Measurements from ENCODE around the gene DSTN.

The DSTN gene

GRCh38 chr20:17633850-17634500 is 64.1 kb downstream of the DSTN start:
- Histone ChIP-seq H3K9ac (ENCODE audit: low read depth, low read length) (no peak overlapping the region), H3K27me3 (ENCODE audit: control insufficient read depth, insufficient read depth, low read length) (no peaks in the 10 kb centered on the region), H3K27ac (ENCODE audit: low read depth, low read length) (no peak overlapping the region), H3K36me3 (ENCODE audit: control insufficient read depth, insufficient read depth, low read length) (peaks cover 93% of the 10 kb centered on the region), H3K4me1 (ENCODE audit: control insufficient read depth, insufficient read depth, low read length) (no peaks in the 10 kb centered on the region), H3K9me3 (ENCODE audit: control insufficient read depth, insufficient read depth, low read length) (no peaks in the 10 kb centered on the region), H3K4me3 (ENCODE audit: low read depth, low read length) (no peak overlapping the region)

GRCh38 chr20:17634661-17635331 is 64.9 kb downstream of the DSTN start:
- Histone ChIP-seq H3K9ac (ENCODE audit: low read depth, low read length) (no peak overlapping the region), H3K9me3 (ENCODE audit: control insufficient read depth, insufficient read depth, low read length) (no peaks in the 10 kb centered on the region), H3K4me3 (ENCODE audit: low read depth, low read length) (no peak overlapping the region), H3K27ac (ENCODE audit: low read depth, low read length) (no peak overlapping the region), H3K4me1 (ENCODE audit: control insufficient read depth, insufficient read depth, low read length) (no peaks in the 10 kb centered on the region), H3K27me3 (ENCODE audit: control insufficient read depth, insufficient read depth, low read length) (no peaks in the 10 kb centered on the region), H3K36me3 (ENCODE audit: control insufficient read depth, insufficient read depth, low read length) (peaks cover 87% of the 10 kb centered on the region)

- Histone ChIP-seq H3K36me3 (ENCODE audit: control insufficient read depth, insufficient read depth, low read length) (peaks cover 87% of the 10 kb centered on the region), H3K27me3 (ENCODE audit: control insufficient read depth, insufficient read depth, low read length) (no peaks in the 10 kb centered on the region), H3K9me3 (ENCODE audit: control insufficient read depth, insufficient read depth, low read length) (no peaks in the 10 kb centered on the region), H3K4me3 (ENCODE audit: low read depth, low read length) (no peak overlapping the region), H3K4me1 (ENCODE audit: control insufficient read depth, insufficient read depth, low read length) (no peaks in the 10 kb centered on the region), H3K27ac (ENCODE audit: low read depth, low read length) (no peak overlapping the region), H3K9ac (ENCODE audit: low read depth, low read length) (no peak overlapping the region)
Observed at GRCh38 chr20:17635332-17636244, 65.7 kb downstream of the DSTN start.

- Histone ChIP-seq H3K27me3 (ENCODE audit: control insufficient read depth, insufficient read depth, low read length) (no peaks in the 10 kb centered on the region), H3K4me1 (ENCODE audit: control insufficient read depth, insufficient read depth, low read length) (no peaks in the 10 kb centered on the region), H3K9ac (ENCODE audit: low read depth, low read length) (no peak overlapping the region), H3K9me3 (ENCODE audit: control insufficient read depth, insufficient read depth, low read length) (no peaks in the 10 kb centered on the region), H3K27ac (ENCODE audit: low read depth, low read length) (peak overlapping the region; percentile 46), H3K4me3 (ENCODE audit: low read depth, low read length) (no peak overlapping the region), H3K36me3 (ENCODE audit: control insufficient read depth, insufficient read depth, low read length) (peaks cover 87% of the 10 kb centered on the region)
Observed at GRCh38 chr20:17636523-17637412, 66.9 kb downstream of the DSTN start.

- H3K36me3 ChIP-seq (ENCODE audit: control insufficient read depth, insufficient read depth, low read length), result peaks cover 87% of the 10 kb centered on the region
- H3K27ac ChIP-seq (ENCODE audit: low read depth, low read length), result no peak overlapping the region
- H3K9ac ChIP-seq (ENCODE audit: low read depth, low read length), result no peak overlapping the region
Observed at GRCh38 chr20:17637413-17637780, 67.5 kb downstream of the DSTN start.

GRCh38 chr20:17637985-17638640 is 68.2 kb downstream of the DSTN start:
- Histone ChIP-seq H3K27me3 (ENCODE audit: control insufficient read depth, insufficient read depth, low read length) (no peaks in the 10 kb centered on the region), H3K4me1 (ENCODE audit: control insufficient read depth, insufficient read depth, low read length) (no peaks in the 10 kb centered on the region), H3K4me3 (ENCODE audit: low read depth, low read length) (no peak overlapping the region), H3K36me3 (ENCODE audit: control insufficient read depth, insufficient read depth, low read length) (peaks cover 87% of the 10 kb centered on the region), H3K9ac (ENCODE audit: low read depth, low read length) (no peak overlapping the region), H3K27ac (ENCODE audit: low read depth, low read length) (no peak overlapping the region), H3K9me3 (ENCODE audit: control insufficient read depth, insufficient read depth, low read length) (no peaks in the 10 kb centered on the region)

More at GRCh38 chr20:17637413-17637780, 67.5 kb downstream of the DSTN start:
- H3K27me3 ChIP-seq (ENCODE audit: control insufficient read depth, insufficient read depth, low read length), result no peaks in the 10 kb centered on the region
- no peaks in the 10 kb centered on the region for H3K9me3 ChIP-seq (ENCODE audit: control insufficient read depth, insufficient read depth, low read length)
- H3K4me1 ChIP-seq (ENCODE audit: control insufficient read depth, insufficient read depth, low read length), result no peaks in the 10 kb centered on the region
- H3K4me3 ChIP-seq (ENCODE audit: low read depth, low read length), result no peak overlapping the region

- no peaks in the 10 kb centered on the region for H3K9me3 ChIP-seq (ENCODE audit: control insufficient read depth, insufficient read depth, low read length)
- no peaks in the 10 kb centered on the region for H3K27me3 ChIP-seq (ENCODE audit: control insufficient read depth, insufficient read depth, low read length)
- H3K9ac ChIP-seq (ENCODE audit: low read depth, low read length), result no peak overlapping the region
- H3K4me3 ChIP-seq (ENCODE audit: low read depth, low read length), result no peak overlapping the region
- H3K4me1 ChIP-seq (ENCODE audit: control insufficient read depth, insufficient read depth, low read length), result no peaks in the 10 kb centered on the region
- no peak overlapping the region for H3K27ac ChIP-seq (ENCODE audit: low read depth, low read length)
- H3K36me3 ChIP-seq (ENCODE audit: control insufficient read depth, insufficient read depth, low read length), result peaks cover 79% of the 10 kb centered on the region
Observed at GRCh38 chr20:17638835-17639407, 69.0 kb downstream of the DSTN start.

GRCh38 chr20:17640146-17640874 is 70.4 kb downstream of the DSTN start:
- H3K27me3 ChIP-seq (ENCODE audit: control insufficient read depth, insufficient read depth, low read length), result no peaks in the 10 kb centered on the region
- no peak overlapping the region for H3K9ac ChIP-seq (ENCODE audit: low read depth, low read length)
- H3K4me3 ChIP-seq (ENCODE audit: low read depth, low read length), result no peak overlapping the region
- no peaks in the 10 kb centered on the region for H3K4me1 ChIP-seq (ENCODE audit: control insufficient read depth, insufficient read depth, low read length)
- no peaks in the 10 kb centered on the region for H3K9me3 ChIP-seq (ENCODE audit: control insufficient read depth, insufficient read depth, low read length)
- no peak overlapping the region for H3K27ac ChIP-seq (ENCODE audit: low read depth, low read length)
- peaks cover 65% of the 10 kb centered on the region for H3K36me3 ChIP-seq (ENCODE audit: control insufficient read depth, insufficient read depth, low read length)

GRCh38 chr20:17640875-17641378 is 71.1 kb downstream of the DSTN start:
- no peaks in the 10 kb centered on the region for H3K27me3 ChIP-seq (ENCODE audit: control insufficient read depth, insufficient read depth, low read length)
- H3K9me3 ChIP-seq (ENCODE audit: control insufficient read depth, insufficient read depth, low read length), result no peaks in the 10 kb centered on the region
- no peaks in the 10 kb centered on the region for H3K4me1 ChIP-seq (ENCODE audit: control insufficient read depth, insufficient read depth, low read length)
- peaks cover 59% of the 10 kb centered on the region for H3K36me3 ChIP-seq (ENCODE audit: control insufficient read depth, insufficient read depth, low read length)
- no peak overlapping the region for H3K27ac ChIP-seq (ENCODE audit: low read depth, low read length)
- H3K4me3 ChIP-seq (ENCODE audit: low read depth, low read length), result no peak overlapping the region
- no peak overlapping the region for H3K9ac ChIP-seq (ENCODE audit: low read depth, low read length)

Measured in HUES48 (cell line).